WTC11 (cell line): Measurements from ENCODE around the gene MGARP. TPM values are rescaled to one million over a fixed set of nuclear protein-coding genes. Genes with fewer than 3 reads are reported as not detected.

Source experiments
- ATAC-seq: fragments of 200-7000 bp; cut with Tn5 transposase; 2 replicates; pipeline ENCODE4 v1.10.0; 2021; ENCODE audit warnings: mild to moderate bottlenecking, moderate library complexity
- CTCF ChIA-PET: fragments of 300-600 bp; sonication (Branson Sonifier 250); formaldehyde crosslinking; loops from one replicate; lab custom pipeline; 2021; ENCODE audit warnings: antibody characterized with exemption; lab: Charles Lee
- POLR2A ChIA-PET: fragments of 350-600 bp; sonication (Branson Sonifier 250); formaldehyde crosslinking; loops from one replicate; lab custom pipeline; 2021; ENCODE audit warnings: antibody characterized with exemption; lab: Charles Lee
- DNase-seq: peaks from one replicate; pipeline ENCODE4 v3.0.0; 2021; ENCODE audit warnings: low spot score
- H3K27ac Mint-ChIP-seq: 2 replicates; pipeline ENCODE4 v1.8.0; 2021; ENCODE audit warnings: mixed read lengths
- H3K27me3 Mint-ChIP-seq: 2 replicates; pipeline ENCODE4 v1.8.0; 2021; ENCODE audit warnings: low read depth, mild to moderate bottlenecking, moderate library complexity, mixed read lengths
- H3K36me3 Mint-ChIP-seq: 2 replicates; pipeline ENCODE4 v1.8.0; 2021; ENCODE audit warnings: mixed read lengths
- H3K4me1 Mint-ChIP-seq: 2 replicates; pipeline ENCODE4 v1.8.0; 2022; ENCODE audit warnings: mixed read lengths
- H3K4me3 Mint-ChIP-seq: 2 replicates; pipeline ENCODE4 v1.8.0; 2021; ENCODE audit warnings: mild to moderate bottlenecking, moderate library complexity, mixed read lengths
- H3K9me3 Mint-ChIP-seq: 2 replicates; pipeline ENCODE4 v1.8.0; 2021; ENCODE audit warnings: mixed read lengths
- ARID4B ChIP-seq: sonication (generic); formaldehyde crosslinking; IDR thresholded peaks from 2 replicates; pipeline ENCODE4 v1.8.0; 2023; ENCODE audit warnings: missing genetic modification reagents, mild to moderate bottlenecking, borderline replicate concordance
- FOXJ3 ChIP-seq: sonication (generic); formaldehyde crosslinking; IDR thresholded peaks from 2 replicates; pipeline ENCODE4 v1.9.0; 2021; ENCODE audit warnings: missing genetic modification reagents, mild to moderate bottlenecking, borderline replicate concordance
- HMGXB4 ChIP-seq: sonication (generic); formaldehyde crosslinking; IDR thresholded peaks from 2 replicates; pipeline ENCODE4 v1.8.1; 2023; ENCODE audit warnings: mild to moderate bottlenecking, moderate library complexity, missing genetic modification reagents
- IRF2 ChIP-seq: sonication (generic); formaldehyde crosslinking; IDR thresholded peaks from 2 replicates; pipeline ENCODE4 v1.8.0; 2022; ENCODE audit warnings: low read depth, missing genetic modification reagents, borderline replicate concordance
- JUN ChIP-seq: sonication (generic); formaldehyde crosslinking; IDR thresholded peaks from 2 replicates; pipeline ENCODE4 v1.8.0; 2023; ENCODE audit warnings: mild to moderate bottlenecking, missing genetic modification reagents
- NR1H2 ChIP-seq: sonication (generic); formaldehyde crosslinking; IDR thresholded peaks from 2 replicates; pipeline ENCODE4 v1.9.0; 2021; ENCODE audit warnings: mild to moderate bottlenecking, moderate library complexity, missing genetic modification reagents
- NR2C2 ChIP-seq: sonication (generic); formaldehyde crosslinking; IDR thresholded peaks from 2 replicates; pipeline ENCODE4 v1.8.0; 2022; ENCODE audit warnings: mild to moderate bottlenecking, missing genetic modification reagents
- SMAD4 ChIP-seq: sonication (generic); formaldehyde crosslinking; IDR thresholded peaks from 2 replicates; pipeline ENCODE4 v1.8.0; 2022; ENCODE audit warnings: mild to moderate bottlenecking, missing genetic modification reagents
- TCF7 ChIP-seq: sonication (generic); formaldehyde crosslinking; IDR thresholded peaks from 2 replicates; pipeline ENCODE4 v1.8.0; 2022; ENCODE audit warnings: mild to moderate bottlenecking, low read depth, missing genetic modification reagents, moderate library complexity
- TEAD1 ChIP-seq: sonication (generic); formaldehyde crosslinking; IDR thresholded peaks from 2 replicates; pipeline ENCODE4 v1.8.0; 2022; ENCODE audit warnings: mild to moderate bottlenecking, missing genetic modification reagents
- ZNF317 ChIP-seq: sonication (generic); formaldehyde crosslinking; IDR thresholded peaks from 2 replicates; pipeline ENCODE4 v1.8.1; 2023; ENCODE audit warnings: low read depth, mild to moderate bottlenecking, moderate library complexity, missing genetic modification reagents, borderline replicate concordance
- ZSCAN18 ChIP-seq: fragments of 250-450 bp; sonication (Bioruptor Pico); IDR thresholded peaks from 2 replicates; pipeline ENCODE4 v2.1.2; 2022; ENCODE audit warnings: mild to moderate bottlenecking, moderate library complexity
- total RNA-seq: library from RNA; stranded (reverse); gene quantifications from 3 replicates; pipeline ENCODE4 v1.2.3, GENCODE V29; 2021
- TF ChIP-seq, protein P1 (sequence below): fragments of 250-450 bp; sonication (Bioruptor Pico); conservative IDR thresholded peaks from 2 replicates; pipeline ENCODE4 v1.9.0; 2021; ENCODE audit warnings: mild to moderate bottlenecking
- TF ChIP-seq, protein P2 (sequence below): sonication (generic); formaldehyde crosslinking; IDR thresholded peaks from 2 replicates; pipeline ENCODE4 v1.8.1; 2022; ENCODE audit warnings: low read depth, missing genetic modification reagents, borderline replicate concordance
- TF ChIP-seq, protein P3 (sequence below): sonication (generic); formaldehyde crosslinking; IDR thresholded peaks from 2 replicates; pipeline ENCODE4 v1.8.1; 2023; ENCODE audit warnings: mild to moderate bottlenecking, missing genetic modification reagents, moderate library complexity
- TF ChIP-seq, protein P4 (sequence below): fragments of 250-450 bp; sonication (Bioruptor Pico); IDR thresholded peaks from 2 replicates; pipeline ENCODE4 v1.9.0; 2021; ENCODE audit warnings: mild to moderate bottlenecking
- TF ChIP-seq, protein P5 (sequence below): sonication (generic); formaldehyde crosslinking; IDR thresholded peaks from 2 replicates; pipeline ENCODE4 v1.8.1; 2022; ENCODE audit warnings: mild to moderate bottlenecking, moderate library complexity, missing genetic modification reagents

Gene MGARP
- total RNA-seq, 1 experiment from 2014 or later: 4.6 TPM

DNA sequence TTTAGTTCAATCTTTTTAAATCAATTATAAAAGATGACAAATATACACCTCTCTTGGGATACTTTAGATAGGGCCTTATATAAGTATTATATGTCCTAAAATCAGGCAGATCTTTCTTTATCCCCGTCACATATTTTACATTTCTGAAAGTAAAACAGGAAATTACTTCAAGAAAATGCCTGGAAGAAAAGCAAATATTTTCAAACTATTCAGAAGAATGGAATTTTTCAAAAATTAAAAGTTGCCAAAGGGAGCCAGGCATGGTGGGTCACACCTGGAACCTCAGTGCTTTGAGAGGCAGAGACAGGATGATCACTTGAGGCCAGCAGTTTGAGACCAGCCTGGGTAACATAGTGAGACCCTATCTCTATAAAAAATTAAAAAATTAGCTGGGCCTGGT is 34.4 kb downstream of the MGARP start (continued):
- no peak for TF ChIP-seq ARID4B
- no peak for TF ChIP-seq TCF7
- no peak for TF ChIP-seq NR1H2
- no peak for TF ChIP-seq NR2C2 (CRISPR knock-in tag)
- TF ChIP-seq ZSCAN18 (CRISPR knock-in tag): no peak
- TF ChIP-seq JUN (CRISPR knock-in tag): no peak
- TF ChIP-seq, protein P1, sequence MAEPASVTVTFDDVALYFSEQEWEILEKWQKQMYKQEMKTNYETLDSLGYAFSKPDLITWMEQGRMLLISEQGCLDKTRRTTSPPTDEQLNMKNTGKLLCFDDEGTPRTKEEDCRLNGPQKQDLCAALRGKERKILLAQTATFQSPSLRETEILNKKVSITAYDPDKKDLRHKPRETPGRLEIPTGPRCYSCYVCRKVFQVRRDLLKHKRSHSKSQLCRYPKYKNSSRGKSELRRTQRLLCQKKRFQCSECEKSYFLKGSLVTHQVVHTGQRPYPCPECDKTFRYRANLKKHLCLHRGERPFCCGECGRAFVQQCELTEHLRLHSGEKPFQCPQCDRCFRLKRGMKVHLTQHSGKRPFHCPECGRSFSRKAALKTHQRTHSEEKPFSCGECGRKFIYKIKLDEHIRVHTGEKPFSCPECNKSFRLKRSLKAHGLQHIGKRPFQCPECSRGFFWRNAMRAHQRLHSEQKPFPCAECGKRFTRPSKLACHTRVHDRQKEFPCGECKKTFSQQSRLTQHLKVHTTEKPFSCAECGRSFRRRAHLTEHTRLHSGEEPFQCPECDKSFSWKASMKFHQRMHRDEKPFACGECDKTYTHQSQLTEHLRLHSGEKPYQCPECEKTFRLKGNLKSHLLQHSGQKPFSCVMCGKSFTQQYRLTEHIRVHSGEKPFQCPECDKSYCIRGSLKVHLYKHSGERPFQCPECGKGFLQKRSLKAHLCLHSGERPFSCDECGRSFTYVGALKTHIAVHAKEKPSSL (CRISPR knock-in tag): no peak

- POLR2A ChIA-PET: no interaction called here
- TF ChIP-seq, protein P2, sequence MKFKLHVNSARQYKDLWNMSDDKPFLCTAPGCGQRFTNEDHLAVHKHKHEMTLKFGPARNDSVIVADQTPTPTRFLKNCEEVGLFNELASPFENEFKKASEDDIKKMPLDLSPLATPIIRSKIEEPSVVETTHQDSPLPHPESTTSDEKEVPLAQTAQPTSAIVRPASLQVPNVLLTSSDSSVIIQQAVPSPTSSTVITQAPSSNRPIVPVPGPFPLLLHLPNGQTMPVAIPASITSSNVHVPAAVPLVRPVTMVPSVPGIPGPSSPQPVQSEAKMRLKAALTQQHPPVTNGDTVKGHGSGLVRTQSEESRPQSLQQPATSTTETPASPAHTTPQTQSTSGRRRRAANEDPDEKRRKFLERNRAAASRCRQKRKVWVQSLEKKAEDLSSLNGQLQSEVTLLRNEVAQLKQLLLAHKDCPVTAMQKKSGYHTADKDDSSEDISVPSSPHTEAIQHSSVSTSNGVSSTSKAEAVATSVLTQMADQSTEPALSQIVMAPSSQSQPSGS (CRISPR knock-in tag): no peak
- no peak for TF ChIP-seq SMAD4 (CRISPR knock-in tag)
- TF ChIP-seq, protein P3, sequence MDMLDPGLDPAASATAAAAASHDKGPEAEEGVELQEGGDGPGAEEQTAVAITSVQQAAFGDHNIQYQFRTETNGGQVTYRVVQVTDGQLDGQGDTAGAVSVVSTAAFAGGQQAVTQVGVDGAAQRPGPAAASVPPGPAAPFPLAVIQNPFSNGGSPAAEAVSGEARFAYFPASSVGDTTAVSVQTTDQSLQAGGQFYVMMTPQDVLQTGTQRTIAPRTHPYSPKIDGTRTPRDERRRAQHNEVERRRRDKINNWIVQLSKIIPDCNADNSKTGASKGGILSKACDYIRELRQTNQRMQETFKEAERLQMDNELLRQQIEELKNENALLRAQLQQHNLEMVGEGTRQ: no peak
- TF ChIP-seq, protein P1 (CRISPR knock-in tag): no peak
- no peak for TF ChIP-seq HMGXB4 (CRISPR knock-in tag)
- no peak for TF ChIP-seq IRF2
- TF ChIP-seq TEAD1: no peak
- TF ChIP-seq, protein P4, sequence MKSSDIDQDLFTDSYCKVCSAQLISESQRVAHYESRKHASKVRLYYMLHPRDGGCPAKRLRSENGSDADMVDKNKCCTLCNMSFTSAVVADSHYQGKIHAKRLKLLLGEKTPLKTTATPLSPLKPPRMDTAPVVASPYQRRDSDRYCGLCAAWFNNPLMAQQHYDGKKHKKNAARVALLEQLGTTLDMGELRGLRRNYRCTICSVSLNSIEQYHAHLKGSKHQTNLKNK (CRISPR knock-in tag): no peak
- no peak for TF ChIP-seq ZNF317 (CRISPR knock-in tag)
- no peak for TF ChIP-seq TCF7
- no peak for TF ChIP-seq FOXJ3 (CRISPR knock-in tag)
- TF ChIP-seq, protein P5, sequence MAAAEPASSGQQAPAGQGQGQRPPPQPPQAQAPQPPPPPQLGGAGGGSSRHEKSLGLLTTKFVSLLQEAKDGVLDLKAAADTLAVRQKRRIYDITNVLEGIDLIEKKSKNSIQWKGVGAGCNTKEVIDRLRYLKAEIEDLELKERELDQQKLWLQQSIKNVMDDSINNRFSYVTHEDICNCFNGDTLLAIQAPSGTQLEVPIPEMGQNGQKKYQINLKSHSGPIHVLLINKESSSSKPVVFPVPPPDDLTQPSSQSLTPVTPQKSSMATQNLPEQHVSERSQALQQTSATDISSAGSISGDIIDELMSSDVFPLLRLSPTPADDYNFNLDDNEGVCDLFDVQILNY (CRISPR knock-in tag): no peak
Measured at GRCh38 chr4:139243448-139244365, 36.3 kb downstream of the MGARP start.

More at GRCh38 chr4:139243448-139244365, 36.3 kb downstream of the MGARP start:
- DNase-seq (no peak), ATAC-seq (no peak)
- no peaks in the 10 kb centered on the region for H3K27me3 Mint-ChIP-seq
- no peak overlapping the region for H3K4me3 Mint-ChIP-seq
- H3K27ac Mint-ChIP-seq: peak overlapping the region; percentile 3
- H3K4me1 Mint-ChIP-seq: peaks cover 36% of the 10 kb centered on the region
- H3K36me3 Mint-ChIP-seq: peaks cover 12% of the 10 kb centered on the region
- H3K9me3 Mint-ChIP-seq: peaks cover 9% of the 10 kb centered on the region
- CTCF ChIA-PET: no interaction called here
